Loucy (cell line): ENCODE results near the gene ZNF284.

Source experiments
- CTCF ChIP-seq: fragments of 200-600 bp; sonication (generic); conservative IDR thresholded peaks from 2 replicates; pipeline ENCODE4 v1.5.1; 2014; ENCODE audit warnings: mild to moderate bottlenecking, antibody characterized with exemption, low read length
- EZH2phosphoT487 ChIP-seq: fragments of 200-600 bp; IDR thresholded peaks from 2 replicates; pipeline ENCODE4 v1.6.1; 2018; ENCODE audit warnings: antibody characterized with exemption, mild to moderate bottlenecking, moderate library complexity, borderline replicate concordance

GRCh38 chr19:44113138-44113783 lies 41.3 kb downstream of the ZNF284 start, which contains the start of gene ZNF225:
- TF ChIP-seq CTCF (no peak), EZH2phosphoT487 (no peak)
